ENCODE data around the gene SBNO2. TPM values are rescaled to one million over a fixed set of nuclear protein-coding genes. Genes with fewer than 3 reads are reported as not detected.

Gene SBNO2
- polyA plus RNA-seq, 3 donors, result 0.71 to 75.0 (median 2.6) TPM

- Mint-ChIP-seq H3K9me3 (no peaks in the 10 kb centered on the region), H3K27ac (peak overlapping the region in 3 of 7 donors; percentile 3 to 42 (median 26)), H3K27me3 (ENCODE audit: low read depth in 3 of 3) (no peaks in the 10 kb centered on the region), H3K36me3 (peaks cover 29 to 38% of the 10 kb centered on the region in 2 donors), H3K4me1 (peaks cover 55% of the 10 kb centered on the region), H3K4me3 (peak overlapping the region in 1 of 2 donors; percentile 94)
- Histone ChIP-seq H3K79me2 (ENCODE audit: insufficient read depth, low read length) (peaks cover 79% of the 10 kb centered on the region), H3K4me2 (replicated peaks; ENCODE audit: extremely low read depth, low read length, poor library complexity, severe bottlenecking) (peak overlapping the region; percentile 96), H3K27ac (ENCODE audit: low read depth in 1 of 2, low read length in 2 of 2) (no peak overlapping the region), H3K9ac (ENCODE audit: insufficient read depth, low read length, poor library complexity, severe bottlenecking) (no peak overlapping the region), H3K4me1 (ENCODE audit: control insufficient read depth in 1 of 2, insufficient read depth in 2 of 2, low read length in 2 of 2) (peaks cover 50 to 68% of the 10 kb centered on the region in 2 donors), H4K20me1 (ENCODE audit: insufficient read depth, low read length) (peaks cover 74% of the 10 kb centered on the region), H3K9me3 (replicated peaks in 1 of 2; ENCODE audit: control insufficient read depth in 1 of 2, insufficient read depth in 1 of 2, low read length in 2 of 2) (no peaks in the 10 kb centered on the region), H2AFZ (ENCODE audit: insufficient read depth, low read depth, low read length, poor library complexity, severe bottlenecking) (no peak overlapping the region), H3K4me3 (replicated peaks in 1 of 3; ENCODE audit: low read depth in 2 of 3, low read length in 3 of 3) (peak overlapping the region in 1 of 3 experiments; percentile 99), H3K27me3 (ENCODE audit: control insufficient read depth in 2 of 2, insufficient read depth in 2 of 2, low read length in 2 of 2) (no peaks in the 10 kb centered on the region), H3K36me3 (replicated peaks in 1 of 2; ENCODE audit: control insufficient read depth in 1 of 2, insufficient read depth in 2 of 2, low read length in 2 of 2) (peaks cover 23 to 51% of the 10 kb centered on the region in 2 donors)
- TF ChIP-seq CTCF (IDR thresholded peaks at IDR 0.05), result no peak
- 93% methylated on average over 26 of the region's 38 CpGs for WGBS (ENCODE audit: insufficient coverage)
- DNase-seq, result no peak
- intact Hi-C loops (cut with micrococcal nuclease), result loop anchor here in 1 of 2 donors (5.0 kb wide), 1 partner anchor 39 kb away; no protein-coding TSS in a partner anchor
Measured at GRCh38 chr19:1170938-1171754, 2.9 kb downstream of the SBNO2 start.

DNA sequence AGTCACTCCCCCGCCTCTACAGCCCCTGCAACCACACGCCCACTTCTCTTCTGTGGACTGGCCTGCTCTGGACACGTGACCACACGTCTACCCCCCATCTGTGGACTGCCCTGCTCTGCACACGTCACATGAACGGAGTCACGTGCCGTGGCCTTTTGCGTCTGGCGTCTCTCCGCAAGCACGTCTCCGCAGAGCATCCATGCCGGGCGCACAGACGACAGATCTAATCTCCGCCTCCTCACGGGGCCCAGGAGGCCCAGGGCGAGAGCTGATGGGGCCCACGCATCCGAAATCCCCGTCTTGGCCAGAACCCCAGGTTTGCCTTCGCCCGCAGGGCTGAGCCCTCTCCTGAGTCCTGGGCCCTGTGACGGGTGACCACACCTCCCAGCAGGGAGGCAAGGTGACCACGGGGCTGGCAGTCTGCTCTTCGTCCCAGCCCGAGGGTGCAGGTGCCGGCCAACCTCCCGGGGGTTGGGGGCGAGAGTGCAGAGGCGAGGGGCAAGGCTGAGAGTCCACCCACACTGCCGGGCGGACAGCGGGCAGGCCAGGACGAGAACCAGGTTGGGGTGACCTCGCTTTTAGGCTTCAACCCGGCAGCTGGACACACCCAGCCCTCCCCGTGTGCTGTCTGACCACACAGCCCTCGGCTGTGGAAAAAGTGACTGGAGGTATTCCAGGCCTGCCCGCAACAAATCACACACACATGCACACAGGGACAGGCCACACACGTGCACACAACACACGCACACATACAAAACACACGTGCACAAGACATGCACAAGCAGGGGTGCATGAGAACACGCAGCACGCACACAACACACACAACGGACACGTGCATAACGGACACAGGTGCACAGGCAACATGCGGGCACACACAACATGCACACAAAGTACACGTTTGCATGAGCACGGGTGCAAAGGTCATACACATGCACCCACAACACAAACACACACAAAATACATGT, 3.9 kb downstream of the SBNO2 start:
- Histone ChIP-seq H3K27ac (ENCODE audit: low read depth in 1 of 2, low read length in 2 of 2) (no peak overlapping the region), H3K27me3 (ENCODE audit: control insufficient read depth in 2 of 2, insufficient read depth in 2 of 2, low read length in 2 of 2) (no peaks in the 10 kb centered on the region), H3K4me2 (replicated peaks; ENCODE audit: extremely low read depth, low read length, poor library complexity, severe bottlenecking) (no peak overlapping the region), H3K4me1 (ENCODE audit: control insufficient read depth in 1 of 2, insufficient read depth in 2 of 2, low read length in 2 of 2) (peaks cover 40 to 66% of the 10 kb centered on the region in 2 donors), H2AFZ (ENCODE audit: insufficient read depth, low read depth, low read length, poor library complexity, severe bottlenecking) (no peak overlapping the region), H3K4me3 (replicated peaks in 1 of 3; ENCODE audit: low read depth in 2 of 3, low read length in 3 of 3) (no peak overlapping the region), H3K9me3 (replicated peaks in 1 of 2; ENCODE audit: control insufficient read depth in 1 of 2, insufficient read depth in 1 of 2, low read length in 2 of 2) (no peaks in the 10 kb centered on the region), H3K9ac (ENCODE audit: insufficient read depth, low read length, poor library complexity, severe bottlenecking) (no peak overlapping the region), H3K79me2 (ENCODE audit: insufficient read depth, low read length) (peaks cover 89% of the 10 kb centered on the region), H3K36me3 (replicated peaks in 1 of 2; ENCODE audit: control insufficient read depth in 1 of 2, insufficient read depth in 2 of 2, low read length in 2 of 2) (peaks cover 23 to 51% of the 10 kb centered on the region in 2 donors), H4K20me1 (ENCODE audit: insufficient read depth, low read length) (peaks cover 83% of the 10 kb centered on the region)
- Mint-ChIP-seq H3K36me3 (peaks cover 29 to 41% of the 10 kb centered on the region in 2 donors), H3K9me3 (no peaks in the 10 kb centered on the region), H3K27ac (peak overlapping the region in 2 of 7 donors; percentile 3 to 16), H3K4me1 (peaks cover 48% of the 10 kb centered on the region), H3K4me3 (peak overlapping the region in 1 of 2 donors; percentile 7), H3K27me3 (ENCODE audit: low read depth in 3 of 3) (no peaks in the 10 kb centered on the region)
- DNase-seq, result no peak
- 94% methylated on average over 45 of the region's 52 CpGs for WGBS (ENCODE audit: insufficient coverage)
- TF ChIP-seq CTCF (IDR thresholded peaks at IDR 0.05), result no peak
- intact Hi-C loops (cut with micrococcal nuclease), result loop anchor here in 1 of 2 donors (5.0 kb wide), 1 partner anchor 38 kb away; no protein-coding TSS in a partner anchor
